Chondrocyte (in vitro differentiated cells): ENCODE measurements around the gene BICC1. TPM values are rescaled to one million over a fixed set of nuclear protein-coding genes. Genes with fewer than 3 reads are reported as not detected.

Source experiments
- DNase-seq: peaks from one replicate; pipeline ENCODE4 v3.0.0; 2021; ENCODE audit warnings: mixed read lengths, low spot score
- H3K27ac Mint-ChIP-seq: one replicate; pipeline ENCODE4 v1.8.0; 2021; ENCODE audit warnings: mild to moderate bottlenecking, moderate library complexity, mixed read lengths; ENCODE audit not compliant: unreplicated experiment
- H3K27me3 Mint-ChIP-seq: 2 replicates; pipeline ENCODE4 v1.8.0; 2021; ENCODE audit warnings: low read depth, mixed read lengths
- H3K36me3 Mint-ChIP-seq: 2 replicates; pipeline ENCODE4 v1.8.0; 2021; ENCODE audit warnings: low read depth, mixed read lengths
- H3K4me1 Mint-ChIP-seq: 2 replicates; pipeline ENCODE4 v1.8.0; 2021; ENCODE audit warnings: low read depth, mild to moderate bottlenecking, mixed read lengths
- H3K4me3 Mint-ChIP-seq: one replicate; pipeline ENCODE4 v1.8.0; 2021; ENCODE audit warnings: mild to moderate bottlenecking, moderate library complexity, mixed read lengths; ENCODE audit not compliant: unreplicated experiment
- H3K9me3 Mint-ChIP-seq: 2 replicates; pipeline ENCODE4 v1.8.0; 2021; ENCODE audit warnings: low read depth, mixed read lengths
- CTCF ChIP-seq: fragments of 200-600 bp; sonication (generic); IDR thresholded peaks from 2 replicates; pipeline ENCODE4 v1.5.0; 2021; ENCODE audit warnings: antibody characterized with exemption, mild to moderate bottlenecking, moderate library complexity
- total RNA-seq: library from RNA; stranded (reverse); gene quantifications from 3 replicates; pipeline ENCODE4 v1.2.1, GENCODE V29; 2021

BICC1 gene
- total RNA-seq, 1 donor from 2014 or later, result 32.4 TPM

DNA sequence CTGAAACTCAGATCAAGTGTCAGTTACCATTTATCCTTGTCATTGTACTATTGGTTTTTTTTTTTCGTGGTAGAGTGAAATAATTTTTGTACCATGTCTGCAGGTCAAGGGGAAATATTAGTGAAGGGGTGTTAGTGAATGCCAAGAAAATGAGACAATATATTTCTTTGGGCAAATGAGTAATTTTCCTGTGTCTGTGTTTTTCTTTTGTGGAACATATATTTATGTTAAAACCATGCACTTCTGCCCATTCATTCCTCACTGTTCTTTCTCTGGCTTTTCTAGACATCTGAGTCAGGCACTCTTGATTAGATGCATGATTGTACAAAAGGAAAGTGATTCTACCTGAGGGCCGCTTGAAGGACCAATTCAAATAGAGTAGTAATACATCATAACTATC lies 161.6 kb downstream of the BICC1 start:
- no peak for DNase-seq
- Mint-ChIP-seq H3K36me3 (peaks cover 4% of the 10 kb centered on the region), H3K27ac (peak overlapping the region; percentile 86), H3K4me1 (peaks cover 43% of the 10 kb centered on the region), H3K9me3 (peaks cover 9% of the 10 kb centered on the region), H3K27me3 (no peaks in the 10 kb centered on the region), H3K4me3 (no peak overlapping the region)
- no peak for TF ChIP-seq CTCF

- Mint-ChIP-seq H3K4me1 (peaks cover 43% of the 10 kb centered on the region), H3K36me3 (peaks cover 6% of the 10 kb centered on the region), H3K27me3 (no peaks in the 10 kb centered on the region), H3K4me3 (no peak overlapping the region), H3K27ac (peak overlapping the region; percentile 86), H3K9me3 (peaks cover 16% of the 10 kb centered on the region)
- no peak for DNase-seq
- TF ChIP-seq CTCF, result no peak
Measured at GRCh38 chr10:58675321-58675720, 162.6 kb downstream of the BICC1 start.

DNA sequence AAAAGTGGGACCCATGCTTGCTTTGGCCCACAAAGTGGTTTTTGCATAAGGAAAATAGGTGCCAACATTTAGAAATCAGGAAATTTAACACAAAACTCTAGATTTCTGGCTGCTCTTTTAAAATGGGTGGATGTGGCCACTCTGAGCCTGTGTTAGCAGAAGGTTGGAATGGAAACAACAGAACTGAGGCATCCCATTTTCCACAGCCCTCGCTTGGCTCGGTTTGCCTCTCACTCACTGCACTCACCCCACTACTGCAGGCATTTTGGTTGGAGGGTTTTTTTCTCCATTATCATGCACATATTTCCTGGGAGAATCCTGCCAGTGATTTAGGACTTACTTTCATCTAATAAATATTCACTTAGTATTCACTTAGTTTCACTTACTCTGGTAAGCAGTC lies 178.9 kb downstream of the BICC1 start:
- Mint-ChIP-seq H3K27ac (peak overlapping the region; percentile 9), H3K4me3 (no peak overlapping the region), H3K4me1 (peaks cover 4% of the 10 kb centered on the region), H3K36me3 (peaks cover 5% of the 10 kb centered on the region), H3K9me3 (peaks cover 7% of the 10 kb centered on the region), H3K27me3 (no peaks in the 10 kb centered on the region)
- no peak for DNase-seq
- TF ChIP-seq CTCF, result no peak

DNA sequence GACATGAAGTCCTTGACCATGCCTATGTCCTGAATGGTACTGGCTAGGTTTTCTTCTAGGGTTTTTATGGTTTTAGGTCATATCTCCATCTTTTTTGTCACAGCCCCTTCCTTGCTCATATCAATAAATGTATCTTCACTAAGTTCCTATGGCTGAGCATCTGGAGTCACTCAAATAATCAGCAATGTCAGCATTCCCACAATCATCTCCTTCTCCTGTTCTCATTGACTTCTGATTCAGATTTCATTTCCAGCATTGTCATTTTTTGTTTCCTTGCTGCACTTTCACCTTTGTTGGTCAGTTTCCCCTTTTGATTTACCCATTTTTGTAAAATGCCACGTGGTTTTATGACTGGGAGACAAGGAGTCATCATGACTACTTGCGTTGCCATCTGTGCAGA lies 181.2 kb downstream of the BICC1 start:
- no peak for DNase-seq
- Mint-ChIP-seq H3K4me1 (peaks cover 25% of the 10 kb centered on the region), H3K27ac (no peak overlapping the region), H3K4me3 (no peak overlapping the region), H3K36me3 (no peaks in the 10 kb centered on the region), H3K27me3 (no peaks in the 10 kb centered on the region), H3K9me3 (peaks cover 7% of the 10 kb centered on the region)
- TF ChIP-seq CTCF, result no peak

DNA sequence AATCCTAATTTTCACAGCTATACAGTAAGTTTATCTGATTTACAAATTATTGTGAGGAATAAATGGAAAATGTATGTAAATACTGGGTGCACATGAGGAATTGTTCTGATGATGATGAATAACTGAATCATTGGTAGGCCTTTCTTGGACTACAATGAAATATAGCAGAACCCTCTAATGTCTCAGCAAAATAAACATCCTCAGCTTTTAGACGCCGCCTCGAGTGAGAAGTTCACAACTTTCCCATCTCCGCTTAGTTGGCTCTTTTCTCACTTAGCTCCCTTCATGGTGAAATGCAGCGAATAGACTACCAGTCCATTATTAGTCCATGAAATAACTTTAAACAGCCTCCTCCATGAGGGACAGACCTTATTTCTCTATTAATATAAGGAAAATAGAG lies 182.3 kb downstream of the BICC1 start:
- H3K4me3 Mint-ChIP-seq, result no peak overlapping the region
- peaks cover 7% of the 10 kb centered on the region for H3K9me3 Mint-ChIP-seq
- no peak overlapping the region for H3K27ac Mint-ChIP-seq
- TF ChIP-seq CTCF, result no peak
- H3K36me3 Mint-ChIP-seq, result no peaks in the 10 kb centered on the region
- H3K27me3 Mint-ChIP-seq, result no peaks in the 10 kb centered on the region
- H3K4me1 Mint-ChIP-seq, result peaks cover 35% of the 10 kb centered on the region
- DNase-seq, result no peak
